IPS DF 19.7 (cell line): ENCODE data around the gene CDKL1.
"Not testable (repeated sequence)": the region's sequence is repeated elsewhere in the genome, so short reads cannot be mapped to it uniquely, and the experiment has no call there.

Experiments
- DNase-seq: peaks from one replicate; pipeline ENCODE4 v3.0.0-alpha.2; 2013; ENCODE audit warnings: low read depth, low spot score

The CDKL1 gene

DNA sequence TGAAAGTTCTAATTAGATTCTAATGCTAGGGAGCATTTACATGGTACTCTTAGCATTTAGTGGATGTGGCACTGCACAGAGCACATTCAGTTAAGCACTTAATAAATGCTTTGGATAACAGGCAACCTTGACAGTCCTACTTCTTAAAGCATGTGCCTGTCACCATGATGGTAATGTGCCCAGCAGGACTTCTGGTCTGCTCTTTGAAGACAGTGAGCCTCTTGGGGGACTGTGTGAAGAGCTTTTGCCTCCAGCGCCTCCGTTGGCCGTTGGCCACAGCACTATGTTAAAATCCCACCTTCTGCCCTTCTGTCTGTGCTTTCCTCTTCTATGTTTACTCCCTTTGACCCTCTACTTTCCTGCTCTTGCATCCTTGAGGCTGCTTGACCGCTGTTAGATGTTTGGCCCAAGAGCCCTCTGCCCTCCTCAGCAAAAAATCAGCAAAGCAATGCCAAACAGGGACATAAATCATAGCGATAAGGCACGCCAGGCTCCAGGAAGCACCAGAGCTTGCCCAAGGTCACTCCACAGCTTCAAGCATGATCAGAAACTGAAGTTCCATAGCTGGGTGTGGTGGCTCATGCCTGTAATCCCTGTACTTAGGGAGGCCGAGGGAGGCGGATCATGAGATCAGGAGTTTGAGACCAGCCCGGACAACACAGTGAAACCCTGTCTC, 8.3 kb downstream of the CDKL1 start:
- DNase-seq, result peak; percentile 38

DNA sequence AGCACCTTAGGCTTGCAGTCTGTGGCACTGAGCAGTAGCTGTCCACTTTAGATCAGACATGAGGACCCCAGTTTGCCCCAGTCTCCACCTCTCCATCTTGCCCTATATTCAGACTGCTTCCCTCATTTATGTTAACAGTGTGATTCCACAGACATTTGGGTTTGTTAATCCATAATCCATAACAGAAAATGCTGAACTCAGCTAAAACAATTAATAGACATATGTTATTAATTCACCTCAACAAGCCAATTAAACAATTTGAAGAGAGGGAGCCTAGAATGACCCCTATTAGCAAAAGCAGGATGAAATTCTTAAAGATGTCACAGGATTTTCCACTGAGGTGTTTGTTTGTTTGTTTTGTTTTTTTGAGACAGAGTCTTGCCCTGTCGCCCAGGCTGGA, 9.1 kb downstream of the CDKL1 start:
- no peak for DNase-seq

- DNase-seq, result no peak
Measured at GRCh38 chr14:50383618-50384225, 13.0 kb downstream of the CDKL1 start.

DNA sequence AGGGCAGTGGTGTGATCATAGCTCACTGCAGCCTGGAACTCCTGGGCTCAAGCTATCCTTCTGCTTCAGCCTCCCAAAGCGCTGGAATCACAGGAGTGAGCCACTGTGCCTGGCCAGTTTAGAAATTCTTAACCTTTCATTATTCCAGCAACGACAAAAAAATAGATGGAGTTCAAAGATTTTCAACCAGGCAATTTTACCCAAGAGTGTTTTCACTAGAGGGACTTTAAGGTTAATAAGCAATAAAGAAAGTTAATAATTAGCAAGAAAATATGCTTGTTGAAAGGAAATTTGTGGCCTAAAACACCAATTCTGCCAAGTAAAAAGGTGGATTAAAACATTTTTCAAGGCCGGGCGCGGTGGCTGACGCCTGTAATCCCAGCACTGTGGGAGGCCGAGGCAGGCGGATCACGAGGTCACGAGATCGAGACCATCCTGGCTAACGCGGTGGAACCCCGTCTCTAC, 14.8 kb downstream of the CDKL1 start:
- DNase-seq, result no peak

- DNase-seq, result no peak
Measured at GRCh38 chr14:50381008-50381407, 15.7 kb downstream of the CDKL1 start.

DNA sequence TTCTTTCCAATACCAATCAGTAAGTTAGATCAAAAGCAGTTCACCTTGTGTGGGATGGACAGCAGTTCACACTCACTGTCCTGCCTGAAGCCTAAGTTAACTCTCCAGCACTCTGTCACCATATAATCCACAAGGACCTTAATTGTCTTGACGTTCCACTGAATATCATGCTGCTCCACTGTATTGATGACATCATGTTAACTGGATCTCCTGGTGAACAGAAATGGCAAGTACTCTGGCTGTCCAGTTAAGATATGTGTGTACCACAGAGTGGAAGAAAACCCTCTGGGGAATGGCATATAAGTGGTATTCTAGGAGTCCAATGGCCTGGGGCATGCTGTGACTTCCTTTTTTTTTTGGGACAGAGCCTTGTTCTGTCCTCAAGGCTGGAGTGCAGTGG, 16.2 kb downstream of the CDKL1 start:
- DNase-seq, result no peak

GRCh38 chr14:50379563-50379962, 17.1 kb downstream of the CDKL1 start:
- no peak for DNase-seq

DNA sequence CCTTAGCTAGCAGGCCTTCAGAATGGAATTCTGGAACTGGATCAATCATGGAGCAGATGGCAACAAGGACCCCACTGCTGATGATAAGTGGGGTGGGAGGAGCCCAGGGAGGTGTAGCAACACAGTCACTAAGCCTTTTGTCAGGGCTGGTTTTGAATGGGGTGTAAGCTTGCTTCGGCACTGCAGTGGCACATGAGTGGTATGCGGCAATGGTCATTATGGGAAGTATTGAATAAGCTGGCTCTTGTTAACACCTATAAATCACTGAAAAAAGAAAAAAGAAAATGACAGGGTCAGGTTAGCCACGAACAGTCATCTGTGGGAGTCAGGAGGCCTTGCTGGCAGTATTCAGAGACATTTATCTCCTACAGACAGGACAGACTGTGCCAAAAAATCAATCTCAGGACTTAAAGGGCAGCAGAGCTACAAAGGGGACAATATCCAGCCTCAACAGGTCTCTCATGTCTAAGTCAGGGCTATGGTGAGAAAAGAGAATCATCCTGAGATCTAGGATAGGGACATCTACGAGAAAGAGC, 19.1 kb downstream of the CDKL1 start:
- no peak for DNase-seq

GRCh38 chr14:50375760-50376159, 20.9 kb downstream of the CDKL1 start:
- DNase-seq, result no peak

GRCh38 chr14:50373959-50374358, 22.7 kb downstream of the CDKL1 start:
- no peak for DNase-seq

DNA sequence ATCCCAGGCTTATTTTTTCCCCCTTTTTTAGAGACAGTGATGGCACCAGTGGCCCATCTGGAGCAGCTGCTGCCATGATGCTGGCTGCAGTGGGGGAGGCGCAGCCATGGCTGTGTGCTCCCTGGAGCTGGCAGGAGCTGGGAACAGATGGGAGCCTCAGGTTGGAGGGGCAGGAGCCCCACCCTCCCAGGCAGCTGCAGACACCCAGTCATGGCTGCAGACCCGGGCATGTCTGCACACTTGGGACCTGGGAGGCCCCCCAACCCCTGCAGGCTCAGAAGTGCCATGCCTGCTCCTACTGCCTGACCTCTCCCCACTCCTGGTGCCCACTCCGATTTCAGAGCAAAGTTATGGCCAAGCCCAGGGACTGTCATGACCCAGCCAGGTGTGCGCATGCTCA, 25.1 kb downstream of the CDKL1 start:
- DNase-seq, result no peak

- DNase-seq, result no peak
Measured at GRCh38 chr14:50366589-50366988, 30.1 kb downstream of the CDKL1 start.

- DNase-seq, result no peak
Measured at GRCh38 chr14:50366115-50366514, 30.6 kb downstream of the CDKL1 start.

GRCh38 chr14:50365572-50365971, 31.1 kb downstream of the CDKL1 start:
- not testable (repeated sequence) for DNase-seq

DNA sequence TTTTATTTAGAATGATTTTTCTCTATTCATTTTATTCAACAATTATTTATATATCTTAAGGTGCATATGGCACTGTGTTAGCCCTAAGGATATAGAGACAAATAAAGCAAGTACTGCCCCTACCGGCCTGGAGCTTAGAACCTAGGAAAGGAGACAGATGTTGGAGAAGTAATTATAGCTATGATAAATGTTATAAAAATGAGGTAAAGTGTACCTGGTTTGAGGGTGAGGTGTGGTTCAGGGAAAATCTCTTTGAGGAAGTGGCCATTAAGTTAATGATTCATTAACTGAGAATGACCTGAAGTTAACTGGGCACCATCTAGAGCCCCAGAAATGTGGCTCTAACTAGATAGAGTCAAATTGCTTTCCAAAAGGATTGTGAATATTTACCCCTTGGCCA, 31.9 kb downstream of the CDKL1 start:
- no peak for DNase-seq

DNA sequence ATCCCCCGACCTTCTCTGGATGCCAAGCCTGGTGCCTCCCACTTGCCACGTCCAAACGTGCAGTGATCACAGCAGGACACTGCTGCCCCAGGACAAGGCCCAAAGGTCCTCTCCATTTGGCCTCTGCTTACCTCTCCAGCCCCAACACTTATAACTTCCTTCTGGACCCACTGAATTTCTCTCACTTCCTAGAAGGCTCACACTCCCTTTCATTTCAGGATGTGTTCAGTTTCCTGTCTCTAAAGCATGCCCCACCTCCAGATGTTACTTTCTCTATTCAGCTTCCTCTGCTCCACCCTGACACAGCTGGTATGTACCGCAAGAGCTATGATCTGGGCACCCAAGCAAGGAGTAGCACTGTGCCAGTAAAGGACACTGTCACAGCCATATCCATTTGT, 33.0 kb downstream of the CDKL1 start:
- DNase-seq, result no peak

DNA sequence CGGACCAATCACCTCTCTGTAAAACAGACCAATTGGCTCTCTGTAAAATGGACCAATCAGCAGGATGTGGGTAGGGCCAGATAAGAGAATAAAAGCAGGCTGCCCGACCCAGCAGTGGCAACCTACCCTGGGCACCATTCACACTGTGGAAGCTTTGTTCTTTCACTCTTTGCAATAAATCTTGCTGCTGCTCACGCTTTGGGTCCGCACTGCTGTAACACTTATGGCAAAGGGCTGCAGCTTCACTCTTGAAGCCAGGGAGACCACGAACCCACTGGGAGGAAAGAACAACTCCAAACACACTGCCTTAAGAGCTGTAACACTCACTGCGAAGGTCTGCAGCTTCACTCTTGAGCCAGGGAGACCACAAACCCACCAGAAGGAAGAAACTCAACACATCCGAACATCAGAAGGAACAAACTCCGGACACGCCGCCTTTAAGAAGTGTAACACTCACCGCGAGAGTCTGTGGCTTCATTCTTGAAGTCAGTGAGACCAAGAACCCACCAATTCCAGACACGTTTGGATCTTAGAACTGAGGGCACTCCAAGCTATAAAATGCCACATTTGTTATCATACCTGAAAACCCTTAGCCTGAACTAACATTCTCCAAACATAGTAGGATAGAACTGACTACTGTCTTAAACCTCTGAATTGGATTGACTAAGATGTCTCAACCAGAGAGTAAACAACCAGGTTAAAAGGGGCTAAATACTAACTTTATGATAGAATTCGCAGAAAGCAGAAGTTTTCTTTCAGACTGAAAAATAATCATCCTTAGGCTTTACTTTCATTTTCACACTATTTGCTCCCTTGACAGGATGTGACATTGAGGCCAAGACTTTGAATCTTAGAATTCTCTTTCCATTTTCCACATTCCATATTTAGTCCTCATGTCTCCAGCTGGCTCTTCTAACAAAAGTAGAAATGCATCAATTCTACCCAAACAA, 33.6 kb downstream of the CDKL1 start:
- DNase-seq, result no peak

GRCh38 chr14:50361473-50362403, 34.9 kb downstream of the CDKL1 start:
- DNase-seq, result not testable (repeated sequence)

- DNase-seq, result no peak
Measured at GRCh38 chr14:50360851-50361250, 35.8 kb downstream of the CDKL1 start.

DNA sequence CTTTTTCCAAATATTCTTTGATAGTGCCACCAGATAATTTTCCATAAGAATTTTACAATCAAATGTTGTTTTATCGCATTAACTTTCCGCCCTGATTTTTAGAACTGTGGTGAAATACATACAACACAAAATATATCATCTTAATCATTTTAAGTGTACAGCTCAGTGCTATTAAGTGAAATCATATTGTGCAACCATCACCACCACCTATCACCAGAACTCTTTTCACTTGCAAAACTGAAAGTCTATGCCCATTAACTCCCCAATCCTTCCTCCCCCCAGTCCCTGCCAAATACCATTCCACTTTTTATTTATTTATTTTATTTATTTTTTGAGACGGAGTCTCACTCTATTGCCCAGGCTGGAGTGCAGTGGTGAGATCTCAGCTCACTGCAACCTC, 36.6 kb downstream of the CDKL1 start:
- DNase-seq, result no peak

GRCh38 chr14:50359631-50360030, 37.0 kb downstream of the CDKL1 start:
- DNase-seq, result no peak
